ENCODE results near the gene MPG.
"Not testable (repeated sequence)": the region's sequence is repeated elsewhere in the genome, so short reads cannot be mapped to it uniquely, and the experiment has no call there.

The MPG gene

GRCh38 chr16:36336-36984, 41.6 kb upstream of the MPG start:
- H3K4me3 ChIP-seq (ENCODE audit: low read depth, low read length): no peak overlapping the region
- no peak for TF ChIP-seq CTCF (IDR thresholded peaks at IDR 0.05; ENCODE audit: low read depth, low read length)

GRCh38 chr16:37511-37910, 40.5 kb upstream of the MPG start:
- no peak for TF ChIP-seq CTCF (IDR thresholded peaks at IDR 0.05; ENCODE audit: low read depth, low read length)
- no peak overlapping the region for H3K4me3 ChIP-seq (ENCODE audit: low read depth, low read length)

- not testable (repeated sequence) for H3K4me3 ChIP-seq (ENCODE audit: low read depth, low read length)
Observed at GRCh38 chr16:38206-38605, 39.8 kb upstream of the MPG start.

- TF ChIP-seq CTCF (IDR thresholded peaks at IDR 0.05; ENCODE audit: low read depth, low read length): no peak
- H3K4me3 ChIP-seq (ENCODE audit: low read depth, low read length): no peak overlapping the region
Observed at GRCh38 chr16:38941-39892, 38.8 kb upstream of the MPG start.

GRCh38 chr16:41439-42068, 36.5 kb upstream of the MPG start:
- no peak overlapping the region for H3K4me3 ChIP-seq (ENCODE audit: low read depth, low read length)

GRCh38 chr16:42069-42457, 36.0 kb upstream of the MPG start:
- no peak overlapping the region for H3K4me3 ChIP-seq (ENCODE audit: low read depth, low read length)
- no peak for TF ChIP-seq CTCF (IDR thresholded peaks at IDR 0.05; ENCODE audit: low read depth, low read length)

More at GRCh38 chr16:41439-42068, 36.5 kb upstream of the MPG start:
- TF ChIP-seq CTCF (IDR thresholded peaks at IDR 0.05; ENCODE audit: low read depth, low read length): no peak

- no peak for TF ChIP-seq CTCF (IDR thresholded peaks at IDR 0.05; ENCODE audit: low read depth, low read length)
Observed at GRCh38 chr16:42691-43090, 35.3 kb upstream of the MPG start.

More at GRCh38 chr16:42691-43090, 35.3 kb upstream of the MPG start:
- no peak overlapping the region for H3K4me3 ChIP-seq (ENCODE audit: low read depth, low read length)

All from WI38 (cell line).